Stimulated activated CD8-positive, alpha-beta memory T cell treated with anti-CD3 and anti-CD28 coated beads, Interleukin-4, amount 100 ng/mL, for 1 hour (primary cell): ENCODE data around the gene SHROOM4.

Experiments used
- DNase-seq, 2 donors: peaks; one replicate each; pipeline ENCODE4 v3.0.0-alpha.2; 2020; ENCODE audit warnings: low read depth in 2 of 2, low spot score in 1 of 2

The SHROOM4 gene

DNA sequence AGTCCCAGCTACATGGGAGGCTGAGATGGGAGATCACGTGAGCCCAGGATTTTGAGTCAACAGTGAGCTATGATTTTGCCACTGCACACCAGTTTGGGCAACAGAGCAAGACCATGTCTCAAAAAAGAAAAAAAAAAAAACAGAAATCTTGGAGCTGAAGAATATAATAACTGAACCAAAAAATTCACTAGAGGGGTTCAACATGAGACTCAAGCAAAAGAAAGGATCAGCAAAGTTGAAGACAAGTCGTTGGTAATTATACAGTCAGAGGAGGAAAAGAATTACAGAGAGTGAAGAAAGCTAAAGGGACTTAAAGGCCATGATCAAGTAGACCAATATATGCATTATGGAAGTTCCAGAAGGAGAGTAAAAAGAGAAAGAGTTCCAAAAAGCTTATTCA lies 26.9 kb downstream of the SHROOM4 start:
- no peak for DNase-seq

DNA sequence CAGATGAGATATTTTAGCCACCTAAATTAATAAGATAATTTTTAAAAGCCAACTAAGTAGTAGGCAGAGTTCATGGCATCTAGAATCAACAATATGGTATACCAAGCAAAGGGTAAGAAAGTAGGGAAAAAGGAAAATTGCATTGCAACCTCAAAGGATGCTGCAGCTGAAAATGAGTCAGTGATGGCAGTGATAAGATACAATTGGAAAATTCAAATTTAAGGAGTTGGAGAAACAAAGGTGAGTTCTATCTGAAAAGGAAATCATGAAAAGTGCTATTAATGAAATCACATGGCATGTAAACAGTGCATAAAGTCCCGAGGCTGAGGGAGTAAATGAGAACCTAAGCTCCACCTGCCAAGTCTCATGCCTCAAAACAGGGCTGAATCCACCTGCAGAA lies 33.9 kb downstream of the SHROOM4 start:
- DNase-seq, result no peak

DNA sequence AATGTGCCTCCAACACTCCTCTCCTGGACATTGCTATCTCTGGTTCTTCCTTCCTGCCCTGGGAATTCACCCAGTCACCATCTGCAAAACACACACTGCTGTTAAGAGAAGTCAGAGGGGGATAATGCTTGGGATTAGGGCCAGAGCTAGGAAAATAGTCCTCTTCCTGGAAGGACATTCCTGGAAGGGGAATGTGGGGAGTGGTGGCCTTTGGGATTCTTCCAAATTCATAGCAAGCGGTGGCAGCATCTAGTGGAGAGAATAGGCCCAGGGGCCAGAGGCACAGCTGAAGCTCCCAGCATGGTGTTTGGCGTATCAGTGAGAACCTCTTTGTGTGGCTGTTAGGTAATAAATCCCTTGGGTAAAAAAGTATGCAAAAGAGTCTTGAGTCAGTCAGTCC lies 34.3 kb downstream of the SHROOM4 start:
- DNase-seq, result no peak

DNA sequence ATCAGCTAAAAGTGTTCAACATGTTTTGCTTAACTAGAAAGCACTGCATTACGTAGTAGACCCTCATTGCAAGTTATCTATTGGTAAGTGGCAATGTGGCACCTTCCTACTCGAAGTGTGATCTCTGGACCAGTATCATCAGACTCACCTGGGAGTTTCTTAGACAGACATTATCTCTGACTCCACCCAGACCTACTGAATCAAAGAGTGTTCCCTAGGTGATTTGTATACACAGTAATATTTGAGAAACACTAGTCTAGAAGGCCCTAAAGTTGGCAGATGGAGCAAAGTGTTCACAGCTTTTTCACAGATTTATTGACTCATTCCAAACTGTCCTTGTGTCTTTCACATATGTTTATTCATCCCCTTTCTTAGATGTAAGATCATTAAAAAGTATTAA lies 35.7 kb downstream of the SHROOM4 start:
- no peak for DNase-seq

DNA sequence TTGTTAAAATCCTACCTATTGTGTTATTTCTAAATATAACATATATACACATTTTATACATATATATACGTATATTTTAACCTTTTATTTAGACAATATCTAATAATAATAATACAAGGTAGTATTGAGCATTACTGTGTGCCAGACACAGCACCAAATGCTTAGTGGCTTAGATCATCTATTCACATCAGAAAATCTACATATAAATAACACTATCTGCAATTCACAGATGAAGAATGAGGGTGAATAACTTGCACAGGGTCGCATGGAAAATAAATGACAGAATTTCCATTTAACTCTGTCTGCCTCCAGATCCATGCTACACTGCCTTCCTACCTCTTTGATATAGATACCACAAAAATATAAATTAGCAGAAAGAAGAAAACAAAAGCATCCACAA lies 37.7 kb downstream of the SHROOM4 start:
- DNase-seq, result no peak

DNA sequence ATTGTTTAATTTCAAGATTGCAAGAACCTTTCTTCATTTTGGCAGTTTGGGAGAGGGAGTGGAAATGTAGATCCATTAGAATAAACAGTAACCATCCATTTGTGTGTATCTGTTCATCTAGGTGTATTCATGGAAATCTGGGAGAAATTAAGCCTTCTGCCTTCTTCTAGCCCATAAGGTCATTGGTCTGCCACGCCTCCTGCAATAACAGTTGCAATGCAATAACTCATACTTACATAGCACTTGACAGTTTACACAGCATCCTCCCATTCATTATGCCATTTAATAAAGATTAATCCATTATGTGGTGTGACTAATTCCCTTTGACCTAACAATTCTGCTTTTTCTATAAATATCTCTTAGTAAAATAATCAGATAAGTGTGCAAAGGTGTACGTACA lies 42.6 kb downstream of the SHROOM4 start:
- no peak for DNase-seq

DNA sequence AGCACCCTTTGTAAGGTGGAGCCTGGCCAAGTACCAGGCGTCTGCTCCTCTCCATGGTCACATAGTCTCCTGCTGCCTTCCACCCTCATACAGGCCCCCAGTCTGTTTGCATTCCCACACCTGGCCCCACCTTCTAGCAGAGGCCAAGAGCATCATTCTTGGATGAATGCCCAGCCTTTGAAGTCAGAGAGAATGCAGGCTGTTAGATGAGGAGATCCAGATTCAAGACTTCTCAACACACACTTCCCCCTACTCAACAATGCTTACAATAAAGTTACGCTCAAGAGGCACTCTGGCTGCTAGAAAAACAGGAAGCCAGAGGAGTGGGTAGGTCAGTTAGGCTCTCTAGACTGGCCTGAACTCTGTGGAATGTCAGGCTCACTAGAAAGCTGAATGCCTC lies 43.3 kb downstream of the SHROOM4 start:
- DNase-seq, result no peak

DNA sequence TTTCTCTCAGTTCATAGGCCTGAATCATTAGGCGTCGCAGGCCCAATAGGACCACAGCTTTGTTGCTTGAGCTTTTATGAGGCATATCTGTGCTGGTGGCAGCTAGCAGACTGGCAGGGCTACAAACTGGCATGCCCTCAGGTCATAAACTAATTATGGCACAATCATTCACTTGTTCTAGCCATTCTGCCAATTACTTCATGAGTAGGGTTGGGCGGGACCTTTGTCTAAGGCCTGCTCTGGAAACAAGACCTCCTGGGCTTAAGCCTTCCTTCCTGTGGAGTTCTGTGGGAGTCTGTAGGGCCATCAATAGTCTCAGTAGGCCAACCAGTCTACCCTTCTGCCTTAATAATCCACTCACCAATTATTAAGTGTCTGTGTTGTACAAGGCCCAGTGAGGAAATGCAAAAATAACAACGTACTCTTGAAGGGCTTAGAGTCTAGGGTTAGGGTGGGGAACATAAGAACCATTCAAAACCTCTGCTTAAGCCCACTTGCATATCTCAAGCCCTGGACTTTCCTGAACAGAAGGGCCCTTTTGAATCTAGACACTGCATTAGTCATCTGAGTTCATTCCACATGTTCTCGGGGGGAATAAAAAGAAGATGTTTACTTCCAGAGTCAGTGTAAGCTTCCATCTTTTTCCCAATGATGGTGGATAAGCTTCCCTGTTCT lies 44.5 kb downstream of the SHROOM4 start:
- DNase-seq, result no peak

DNA sequence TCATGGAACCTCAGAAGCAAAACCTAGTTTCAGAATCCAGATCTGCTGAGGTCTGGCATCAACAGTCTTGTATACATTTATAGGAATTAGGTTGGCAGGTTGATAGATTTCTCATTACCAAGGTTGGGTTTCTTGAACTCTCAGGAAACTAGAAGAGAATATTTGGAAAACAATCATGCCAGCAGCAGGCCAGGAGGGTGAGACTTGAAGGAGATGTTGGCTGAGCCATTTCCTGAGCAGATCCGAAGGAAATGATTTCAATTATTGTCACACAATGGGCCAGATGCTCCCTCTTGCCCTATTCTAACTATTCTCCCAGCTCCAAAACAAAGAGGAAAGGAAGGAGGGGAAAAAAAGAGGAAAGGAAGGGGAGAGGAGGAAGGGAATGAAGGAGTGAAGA lies 45.2 kb downstream of the SHROOM4 start:
- no peak for DNase-seq

DNA sequence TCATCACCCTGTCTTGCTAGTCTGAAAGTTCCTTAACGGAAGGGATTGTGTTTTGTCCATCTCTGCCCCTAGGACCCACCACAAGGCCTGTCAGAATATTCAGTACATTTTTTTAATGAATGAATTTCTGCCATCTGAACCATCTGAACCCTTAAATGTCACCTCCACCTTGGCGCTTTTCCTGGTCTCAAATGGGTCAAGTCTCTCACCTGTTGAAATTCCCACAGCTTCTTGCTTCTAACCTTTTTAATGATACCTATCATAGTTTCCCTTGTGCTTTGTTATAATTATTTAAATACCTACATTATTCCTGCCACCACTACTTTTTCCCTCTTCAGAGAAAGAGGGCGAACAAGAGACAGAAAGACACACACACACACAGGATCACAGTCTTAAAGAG lies 48.0 kb downstream of the SHROOM4 start:
- no peak for DNase-seq

DNA sequence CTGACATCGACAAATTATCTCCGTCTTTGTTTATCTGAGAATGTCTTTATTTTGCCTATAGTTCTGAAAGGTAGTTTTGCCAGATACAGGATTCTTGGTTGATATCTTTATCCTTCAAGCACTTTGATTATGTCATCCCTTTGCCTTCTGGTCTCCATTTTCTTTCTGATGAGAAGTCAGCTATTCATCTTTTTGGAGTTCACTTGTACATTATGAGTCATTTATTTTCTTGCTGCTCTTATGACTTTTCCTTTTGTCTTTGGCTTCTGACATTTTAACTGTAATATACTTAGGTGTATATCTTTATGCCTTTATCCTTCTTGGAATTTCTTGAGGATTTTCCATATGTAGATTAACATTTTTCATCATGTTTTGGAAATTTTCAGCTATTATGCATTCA lies 51.4 kb downstream of the SHROOM4 start:
- no peak for DNase-seq

DNA sequence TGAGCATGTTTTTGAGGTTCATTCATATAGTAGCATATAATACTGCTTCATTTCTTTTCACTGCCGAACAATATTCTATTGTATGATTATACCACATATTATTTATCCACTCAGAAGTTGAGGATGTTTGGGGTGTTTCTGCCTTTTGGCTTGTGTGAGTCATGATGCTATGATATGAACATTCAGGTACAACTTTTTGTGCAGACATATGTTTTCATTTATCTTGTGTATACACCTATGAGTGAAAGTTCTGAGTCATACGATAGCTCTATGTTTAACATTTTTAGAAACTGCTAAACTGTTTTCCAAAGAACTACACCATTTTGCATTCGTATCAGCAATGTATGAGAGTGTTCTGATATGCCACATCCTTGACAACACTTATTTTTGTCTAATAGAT lies 57.7 kb downstream of the SHROOM4 start:
- DNase-seq, result no peak

DNA sequence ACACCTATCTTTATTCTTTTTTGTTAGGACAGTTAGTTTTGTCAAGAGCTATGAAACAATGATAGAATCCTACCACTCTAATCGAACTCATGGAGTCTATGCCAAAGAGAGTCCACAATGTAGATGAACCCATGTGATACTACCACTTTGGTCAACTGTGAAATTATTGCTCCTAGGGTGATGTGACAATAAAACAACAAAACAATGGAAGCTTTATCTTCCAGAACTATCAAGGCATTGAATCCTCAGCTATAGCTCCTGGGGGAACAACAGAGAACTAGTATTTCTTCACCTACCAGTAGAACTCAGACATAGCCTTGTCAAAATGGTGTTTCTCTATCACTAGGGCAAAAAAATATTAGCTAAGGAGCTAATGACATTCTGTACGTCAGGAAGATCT lies 62.9 kb downstream of the SHROOM4 start:
- no peak for DNase-seq

DNA sequence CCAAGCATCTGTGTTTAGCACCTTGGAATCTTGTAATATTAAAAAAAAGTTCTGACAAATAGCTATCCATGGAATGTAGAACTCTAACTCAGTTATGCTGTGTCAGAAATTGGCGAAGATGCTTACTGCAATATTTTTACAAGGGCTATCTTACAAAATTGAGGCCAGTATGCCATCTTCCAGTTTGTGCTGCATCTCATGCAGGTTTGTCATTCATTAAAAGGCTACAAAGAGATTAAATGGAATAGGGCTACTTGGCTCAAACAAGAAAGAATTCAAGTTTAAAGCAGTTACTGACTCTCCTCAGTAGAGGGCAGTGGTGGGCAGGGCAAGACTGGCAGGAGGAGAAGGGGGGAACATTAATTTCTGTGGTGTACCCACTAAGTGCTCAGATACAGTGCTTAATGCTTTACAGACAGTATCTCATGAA lies 66.5 kb downstream of the SHROOM4 start:
- no peak for DNase-seq

DNA sequence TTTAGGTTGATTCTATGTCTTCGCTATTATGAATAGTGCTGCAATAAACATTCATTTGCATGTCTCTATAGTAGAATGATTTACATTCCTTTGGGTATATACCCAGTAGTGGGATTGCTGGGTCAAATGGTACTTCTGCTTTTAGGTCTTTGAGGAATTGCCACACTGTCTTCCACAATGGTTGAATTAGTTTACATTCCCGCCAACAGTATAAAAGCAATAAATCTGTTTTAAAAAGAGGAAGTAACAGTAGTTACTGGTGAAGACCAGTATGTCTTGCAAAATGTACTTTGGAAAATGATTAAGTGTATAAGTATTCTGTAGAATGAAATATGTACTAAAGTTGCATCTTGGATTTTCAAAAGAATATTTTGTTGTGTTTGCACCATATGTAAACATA lies 77.3 kb downstream of the SHROOM4 start:
- DNase-seq, result no peak

DNA sequence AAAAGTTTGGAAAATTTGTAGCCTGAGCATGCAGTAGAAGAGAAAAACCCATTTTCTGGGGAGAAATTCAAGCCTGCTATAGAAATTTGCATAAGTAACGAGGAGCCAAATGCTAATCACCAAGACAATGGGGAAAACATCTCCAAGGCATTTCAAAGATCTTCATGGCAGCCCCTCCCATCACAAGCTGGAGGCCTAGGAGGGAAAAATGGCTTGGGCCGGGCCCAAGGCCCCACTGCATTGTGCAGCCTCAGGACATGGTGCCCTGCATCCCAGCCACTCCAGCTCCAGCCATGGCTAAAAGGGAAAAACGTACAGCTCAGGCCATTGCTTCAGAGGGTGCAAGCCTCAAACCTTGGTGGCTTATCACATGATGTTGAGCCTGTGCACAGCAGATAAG lies 87.7 kb downstream of the SHROOM4 start:
- DNase-seq, result no peak

DNA sequence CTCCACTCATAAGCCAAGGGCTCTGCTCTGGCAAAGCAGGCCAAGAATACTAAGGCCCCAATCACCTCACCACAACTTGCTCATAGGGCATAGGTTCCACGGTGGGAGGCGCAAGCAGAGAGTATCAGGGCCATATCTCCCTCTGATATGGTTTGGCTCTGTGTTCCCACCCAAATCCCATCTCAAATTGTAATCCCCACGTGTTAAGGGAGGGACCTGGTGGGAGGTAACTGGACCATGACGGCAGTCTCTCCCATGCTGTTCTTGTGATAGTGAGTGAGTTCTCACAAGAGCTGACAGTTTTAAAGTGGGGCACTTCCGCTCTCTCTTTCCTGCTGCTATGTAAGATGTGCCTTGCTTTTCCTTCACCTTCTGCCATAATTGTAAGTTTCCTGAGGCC lies 88.7 kb downstream of the SHROOM4 start:
- DNase-seq, result no peak

DNA sequence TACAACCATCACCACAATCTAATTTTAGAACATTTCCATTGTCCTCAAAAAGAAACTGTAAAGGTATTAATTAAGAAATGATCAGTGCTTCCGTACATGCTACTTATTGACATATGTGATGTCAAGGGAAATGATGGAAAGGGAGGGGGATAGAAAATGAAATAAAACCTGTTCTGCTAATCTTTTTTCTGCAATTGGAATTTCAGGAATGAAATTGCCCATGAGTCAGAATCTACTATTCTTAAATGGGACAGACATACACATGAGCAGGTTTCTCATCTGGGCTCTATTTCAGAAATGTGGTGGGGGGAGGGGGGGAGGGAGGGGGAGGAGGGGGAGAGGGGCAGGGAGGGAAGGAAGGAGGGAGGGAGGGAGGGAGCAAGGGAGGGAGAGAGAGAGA lies 91.0 kb downstream of the SHROOM4 start:
- no peak for DNase-seq

DNA sequence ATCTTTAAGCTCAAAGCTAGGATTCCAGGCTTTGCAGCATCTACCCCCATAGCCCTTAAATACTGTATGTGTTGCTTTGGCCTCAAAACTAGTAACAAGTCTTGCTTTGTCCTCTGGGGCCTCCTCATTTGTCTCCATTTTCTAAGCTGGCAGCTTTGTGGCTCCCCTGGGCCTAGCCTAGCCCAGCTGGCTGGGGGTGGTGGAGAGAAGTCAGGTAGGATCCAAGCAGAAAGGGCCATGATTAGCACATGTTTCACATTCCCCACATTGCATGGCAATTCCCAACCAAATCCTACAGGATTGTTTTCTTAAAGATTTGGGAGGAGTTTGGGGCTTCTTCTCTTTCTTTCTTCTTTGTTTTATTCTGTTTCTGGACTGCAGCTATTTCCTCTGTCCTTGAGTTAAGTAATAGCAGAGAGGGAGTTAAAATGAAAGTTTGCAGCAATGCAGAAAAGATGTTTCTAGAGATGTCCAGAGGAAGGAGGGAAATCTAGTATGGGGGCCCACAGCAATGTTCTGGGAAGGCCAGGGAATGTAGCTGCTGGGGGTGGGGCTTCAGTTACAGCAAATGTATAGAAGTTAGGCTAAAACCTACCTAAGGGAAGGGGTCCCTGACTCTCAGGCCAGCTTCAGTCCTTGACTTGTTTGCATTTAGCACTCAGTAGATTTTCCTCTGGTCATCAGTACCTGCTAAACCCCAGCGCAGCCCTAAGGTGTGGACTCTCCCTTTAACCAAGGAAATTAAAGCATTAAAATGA lies 92.1 kb downstream of the SHROOM4 start:
- no peak for DNase-seq

DNA sequence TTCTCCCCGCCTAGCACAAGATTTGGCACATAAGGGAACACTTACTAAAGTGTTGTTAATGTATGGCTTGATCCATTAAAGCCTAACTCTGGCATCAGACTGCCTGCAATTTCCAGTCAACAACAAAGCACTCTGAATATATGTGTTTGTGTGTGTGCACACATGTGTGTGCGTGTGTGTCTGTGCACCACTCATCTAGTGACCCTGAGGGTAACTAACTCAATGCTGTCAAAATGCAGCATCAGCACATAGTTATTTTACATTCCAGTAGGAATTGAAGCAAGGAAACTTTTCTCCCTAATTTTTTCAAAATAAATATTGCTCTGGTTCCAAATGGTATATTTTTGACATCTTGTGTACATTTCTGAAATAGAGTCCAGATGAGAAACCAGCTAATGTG lies 94.4 kb downstream of the SHROOM4 start:
- DNase-seq, result no peak

DNA sequence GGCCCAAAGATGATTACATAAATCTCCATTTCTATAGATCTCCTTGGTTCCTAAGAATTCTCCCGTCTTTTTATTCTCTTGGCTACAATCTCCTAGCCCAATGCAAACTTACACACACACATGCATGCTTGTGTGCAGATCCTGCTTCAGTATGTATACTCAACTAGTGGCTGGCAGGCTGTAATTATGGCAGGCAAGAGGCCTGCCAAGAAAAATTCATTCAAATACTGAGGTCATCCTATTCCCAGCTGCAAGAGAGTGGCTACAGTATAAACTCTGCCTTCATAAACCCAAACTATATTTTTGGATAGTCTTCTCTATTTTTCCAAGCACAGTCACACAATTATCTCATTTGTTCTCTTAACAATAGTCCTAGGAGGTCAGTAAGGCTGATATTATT lies 95.2 kb downstream of the SHROOM4 start:
- DNase-seq, result no peak

DNA sequence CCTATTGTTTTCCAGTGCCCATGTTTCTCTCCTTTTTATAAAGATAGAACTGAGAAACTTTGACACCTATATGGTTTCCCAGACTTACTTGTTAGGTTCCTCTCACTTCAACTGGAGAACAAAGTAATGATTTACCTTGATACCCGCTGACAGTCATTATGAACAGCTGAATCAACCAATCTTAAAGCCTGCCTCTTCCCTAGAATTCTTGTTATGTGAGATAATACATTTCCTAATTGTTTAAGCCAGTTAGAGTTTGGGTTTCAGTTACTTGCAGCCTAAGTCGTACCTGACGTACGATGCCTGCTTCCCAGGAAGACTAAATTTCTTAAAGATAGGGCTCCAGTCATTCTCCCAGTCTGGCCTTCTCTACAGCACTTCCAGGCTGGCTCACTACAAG lies 97.3 kb downstream of the SHROOM4 start:
- DNase-seq, result no peak

DNA sequence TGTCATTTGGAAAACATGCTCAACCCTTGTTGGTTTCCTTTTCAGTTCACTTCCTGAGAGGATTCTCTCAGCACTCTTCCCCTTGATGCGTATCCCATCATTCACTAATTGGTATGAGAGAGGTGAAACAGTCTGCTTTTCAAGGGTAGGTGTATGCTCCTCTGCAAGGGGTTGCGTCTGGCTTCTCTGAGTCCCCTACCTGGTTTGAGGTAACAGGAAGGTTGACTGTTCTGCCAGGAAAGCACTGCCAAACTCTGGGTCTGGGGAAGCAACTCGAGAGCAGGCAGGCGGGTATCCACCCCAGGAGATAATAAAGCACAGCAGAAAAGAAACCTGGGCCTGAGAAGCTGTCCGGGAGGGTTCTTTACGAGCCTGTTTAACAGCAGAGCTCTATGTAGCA lies 101.2 kb downstream of the SHROOM4 start:
- no peak for DNase-seq
